K562 (cell line): ENCODE measurements around the gene TENM3.

Experiments used
- POLR2A ChIP-seq: fragments of 450-650 bp; conservative IDR thresholded peaks from 2 replicates; pipeline ENCODE4 v1.6.1; 2016
- TEAD4 ChIP-seq, 2 experiments: sonication (generic) in 1 of 2; formaldehyde crosslinking in 1 of 2; IDR thresholded peaks; 2 replicates each; pipeline versions ENCODE4 v1.6.1 to v1.8.0; 2012 to 2022; ENCODE audit warnings: borderline replicate concordance in 1 of 2, inconsistent platforms in 1 of 2, low read length in 1 of 2, mild to moderate bottlenecking in 1 of 2, missing genetic modification reagents in 1 of 2
- TF ChIP-seq, protein P1 (sequence below): sonication (generic); formaldehyde crosslinking; IDR thresholded peaks from 2 replicates; pipeline ENCODE4 v1.9.0; 2022; ENCODE audit warnings: mild to moderate bottlenecking, missing genetic modification reagents
- TF ChIP-seq, protein P2 (sequence below): sonication (generic); formaldehyde crosslinking; IDR thresholded peaks from 2 replicates; pipeline ENCODE4 v1.8.0; 2023; ENCODE audit warnings: mild to moderate bottlenecking, missing genetic modification reagents

DNA sequence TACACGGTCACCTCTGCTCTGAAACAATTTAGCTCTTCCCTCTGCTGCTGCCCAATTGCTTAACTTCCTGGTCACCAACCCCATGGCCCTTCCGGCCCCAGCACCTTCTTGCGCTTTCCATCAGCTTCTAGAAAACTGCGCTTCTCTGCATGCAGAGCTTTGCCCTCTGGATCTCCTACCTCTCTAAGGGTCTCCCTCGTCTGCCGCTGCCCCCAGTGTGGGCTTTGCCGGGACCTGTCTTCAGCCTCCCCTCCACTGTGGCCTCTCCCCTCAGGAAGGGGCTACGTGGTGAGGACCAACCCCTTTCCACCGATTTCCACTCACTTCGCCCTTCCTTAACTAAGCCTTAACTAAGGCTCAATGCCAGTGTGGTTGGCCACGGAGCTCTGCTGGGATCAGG, 579.4 kb downstream of the TENM3 start:
- TF ChIP-seq POLR2A (no peak), TEAD4 (IDR thresholded peaks at IDR 0.05; ENCODE audit: low read length) (no peak), TEAD4 (CRISPR knock-in tag; IDR thresholded peaks at IDR 0.05; ENCODE audit: borderline replicate concordance) (no peak)
- TF ChIP-seq, protein P1, sequence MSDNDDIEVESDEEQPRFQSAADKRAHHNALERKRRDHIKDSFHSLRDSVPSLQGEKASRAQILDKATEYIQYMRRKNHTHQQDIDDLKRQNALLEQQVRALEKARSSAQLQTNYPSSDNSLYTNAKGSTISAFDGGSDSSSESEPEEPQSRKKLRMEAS (CRISPR knock-in tag): no peak
- TF ChIP-seq, protein P2, sequence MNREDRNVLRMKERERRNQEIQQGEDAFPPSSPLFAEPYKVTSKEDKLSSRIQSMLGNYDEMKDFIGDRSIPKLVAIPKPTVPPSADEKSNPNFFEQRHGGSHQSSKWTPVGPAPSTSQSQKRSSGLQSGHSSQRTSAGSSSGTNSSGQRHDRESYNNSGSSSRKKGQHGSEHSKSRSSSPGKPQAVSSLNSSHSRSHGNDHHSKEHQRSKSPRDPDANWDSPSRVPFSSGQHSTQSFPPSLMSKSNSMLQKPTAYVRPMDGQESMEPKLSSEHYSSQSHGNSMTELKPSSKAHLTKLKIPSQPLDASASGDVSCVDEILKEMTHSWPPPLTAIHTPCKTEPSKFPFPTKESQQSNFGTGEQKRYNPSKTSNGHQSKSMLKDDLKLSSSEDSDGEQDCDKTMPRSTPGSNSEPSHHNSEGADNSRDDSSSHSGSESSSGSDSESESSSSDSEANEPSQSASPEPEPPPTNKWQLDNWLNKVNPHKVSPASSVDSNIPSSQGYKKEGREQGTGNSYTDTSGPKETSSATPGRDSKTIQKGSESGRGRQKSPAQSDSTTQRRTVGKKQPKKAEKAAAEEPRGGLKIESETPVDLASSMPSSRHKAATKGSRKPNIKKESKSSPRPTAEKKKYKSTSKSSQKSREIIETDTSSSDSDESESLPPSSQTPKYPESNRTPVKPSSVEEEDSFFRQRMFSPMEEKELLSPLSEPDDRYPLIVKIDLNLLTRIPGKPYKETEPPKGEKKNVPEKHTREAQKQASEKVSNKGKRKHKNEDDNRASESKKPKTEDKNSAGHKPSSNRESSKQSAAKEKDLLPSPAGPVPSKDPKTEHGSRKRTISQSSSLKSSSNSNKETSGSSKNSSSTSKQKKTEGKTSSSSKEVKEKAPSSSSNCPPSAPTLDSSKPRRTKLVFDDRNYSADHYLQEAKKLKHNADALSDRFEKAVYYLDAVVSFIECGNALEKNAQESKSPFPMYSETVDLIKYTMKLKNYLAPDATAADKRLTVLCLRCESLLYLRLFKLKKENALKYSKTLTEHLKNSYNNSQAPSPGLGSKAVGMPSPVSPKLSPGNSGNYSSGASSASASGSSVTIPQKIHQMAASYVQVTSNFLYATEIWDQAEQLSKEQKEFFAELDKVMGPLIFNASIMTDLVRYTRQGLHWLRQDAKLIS (CRISPR knock-in tag): no peak
